Chondrocyte (in vitro differentiated cells): ENCODE results near the gene ENTPD5. TPM values are rescaled to one million over a fixed set of nuclear protein-coding genes. Genes with fewer than 3 reads are reported as not detected.
A peak's percentile ranks its signal among the peaks of the same experiment; 100 is the strongest.

Experiments used
- DNase-seq: peaks from one replicate; pipeline ENCODE4 v3.0.0; 2021; ENCODE audit warnings: mixed read lengths, low spot score
- H3K27ac Mint-ChIP-seq: one replicate; pipeline ENCODE4 v1.8.0; 2021; ENCODE audit warnings: mild to moderate bottlenecking, moderate library complexity, mixed read lengths; ENCODE audit not compliant: unreplicated experiment
- H3K27me3 Mint-ChIP-seq: 2 replicates; pipeline ENCODE4 v1.8.0; 2021; ENCODE audit warnings: low read depth, mixed read lengths
- H3K36me3 Mint-ChIP-seq: 2 replicates; pipeline ENCODE4 v1.8.0; 2021; ENCODE audit warnings: low read depth, mixed read lengths
- H3K4me1 Mint-ChIP-seq: 2 replicates; pipeline ENCODE4 v1.8.0; 2021; ENCODE audit warnings: low read depth, mild to moderate bottlenecking, mixed read lengths
- H3K4me3 Mint-ChIP-seq: one replicate; pipeline ENCODE4 v1.8.0; 2021; ENCODE audit warnings: mild to moderate bottlenecking, moderate library complexity, mixed read lengths; ENCODE audit not compliant: unreplicated experiment
- H3K9me3 Mint-ChIP-seq: 2 replicates; pipeline ENCODE4 v1.8.0; 2021; ENCODE audit warnings: low read depth, mixed read lengths
- total RNA-seq: library from RNA; stranded (reverse); gene quantifications from 3 replicates; pipeline ENCODE4 v1.2.1, GENCODE V29; 2021
- TF ChIP-seq, protein P1 (sequence below): fragments of 200-600 bp; sonication (generic); IDR thresholded peaks from 2 replicates; pipeline ENCODE4 v1.5.0; 2021; ENCODE audit warnings: antibody characterized with exemption, mild to moderate bottlenecking, moderate library complexity

The ENTPD5 gene
- total RNA-seq, 1 donor from 2014 or later: 19.3 TPM

DNA sequence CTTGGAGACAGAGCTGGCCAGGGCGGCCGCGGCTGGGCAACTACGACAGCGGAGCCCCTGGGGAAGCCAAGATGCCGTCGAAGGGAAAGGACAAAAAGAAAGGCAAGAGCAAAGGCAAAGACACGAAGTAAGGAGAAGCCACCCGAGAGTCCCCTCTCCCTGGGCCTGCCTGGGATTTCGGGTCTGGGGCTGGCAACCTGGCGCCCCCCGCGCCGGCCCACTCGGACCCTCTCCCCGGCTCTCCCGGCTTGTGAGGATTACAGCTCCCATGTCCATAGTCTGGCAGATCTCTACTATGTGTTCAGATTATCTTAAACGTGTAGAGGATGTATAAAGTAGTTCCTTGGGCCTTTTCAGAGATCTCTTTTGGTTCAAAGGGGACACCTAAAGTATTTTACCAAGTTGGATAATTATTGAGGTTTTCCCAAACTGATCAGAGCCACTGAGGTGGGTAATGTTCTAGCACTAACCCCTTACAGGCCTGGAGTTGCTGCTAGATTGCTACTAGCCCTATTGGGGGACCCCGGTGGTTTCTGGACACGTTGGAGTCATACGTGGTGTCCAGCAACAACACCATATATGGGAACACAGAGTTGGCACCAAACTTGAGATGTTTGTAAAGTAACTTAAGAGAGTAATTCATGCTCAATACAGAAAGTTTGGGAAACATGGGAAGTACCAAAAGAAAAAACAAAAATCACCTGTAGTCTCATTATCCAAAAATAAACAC is 485 bp upstream of the ENTPD5 start:
- Mint-ChIP-seq H3K27me3 (no peaks in the 10 kb centered on the region), H3K27ac (peak overlapping the region; percentile 99), H3K4me3 (peak overlapping the region; percentile 84), H3K36me3 (no peaks in the 10 kb centered on the region), H3K9me3 (no peaks in the 10 kb centered on the region), H3K4me1 (peaks cover 17% of the 10 kb centered on the region)
- no peak for DNase-seq
- TF ChIP-seq, protein P1, sequence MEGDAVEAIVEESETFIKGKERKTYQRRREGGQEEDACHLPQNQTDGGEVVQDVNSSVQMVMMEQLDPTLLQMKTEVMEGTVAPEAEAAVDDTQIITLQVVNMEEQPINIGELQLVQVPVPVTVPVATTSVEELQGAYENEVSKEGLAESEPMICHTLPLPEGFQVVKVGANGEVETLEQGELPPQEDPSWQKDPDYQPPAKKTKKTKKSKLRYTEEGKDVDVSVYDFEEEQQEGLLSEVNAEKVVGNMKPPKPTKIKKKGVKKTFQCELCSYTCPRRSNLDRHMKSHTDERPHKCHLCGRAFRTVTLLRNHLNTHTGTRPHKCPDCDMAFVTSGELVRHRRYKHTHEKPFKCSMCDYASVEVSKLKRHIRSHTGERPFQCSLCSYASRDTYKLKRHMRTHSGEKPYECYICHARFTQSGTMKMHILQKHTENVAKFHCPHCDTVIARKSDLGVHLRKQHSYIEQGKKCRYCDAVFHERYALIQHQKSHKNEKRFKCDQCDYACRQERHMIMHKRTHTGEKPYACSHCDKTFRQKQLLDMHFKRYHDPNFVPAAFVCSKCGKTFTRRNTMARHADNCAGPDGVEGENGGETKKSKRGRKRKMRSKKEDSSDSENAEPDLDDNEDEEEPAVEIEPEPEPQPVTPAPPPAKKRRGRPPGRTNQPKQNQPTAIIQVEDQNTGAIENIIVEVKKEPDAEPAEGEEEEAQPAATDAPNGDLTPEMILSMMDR: no peak

DNA sequence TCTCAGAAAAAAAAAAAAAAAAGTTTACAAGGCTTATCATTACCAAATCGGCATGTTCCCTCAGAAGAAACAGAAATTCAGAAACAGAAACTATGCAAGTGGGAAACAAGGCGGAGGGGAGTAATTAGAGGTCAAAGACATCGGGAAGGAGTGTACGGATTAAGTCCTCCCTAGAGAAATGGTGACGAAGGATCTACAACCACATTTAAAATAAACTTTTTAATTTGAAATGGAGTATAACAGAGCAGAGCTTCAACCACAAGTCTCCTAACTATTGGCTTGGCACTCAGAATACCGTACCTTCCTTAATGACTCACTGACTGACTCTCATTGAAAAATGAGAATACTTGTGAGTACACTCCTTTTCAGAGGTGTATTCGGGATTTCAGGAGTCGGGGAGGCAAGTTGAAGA is 908 bp downstream of the ENTPD5 start:
- peaks cover 17% of the 10 kb centered on the region for H3K4me1 Mint-ChIP-seq
- H3K27me3 Mint-ChIP-seq: no peaks in the 10 kb centered on the region
- no peaks in the 10 kb centered on the region for H3K9me3 Mint-ChIP-seq
- no peak for DNase-seq
- H3K27ac Mint-ChIP-seq: peak overlapping the region; percentile 97
- H3K4me3 Mint-ChIP-seq: peak overlapping the region; percentile 84
- TF ChIP-seq, protein P1: no peak
- peaks cover 7% of the 10 kb centered on the region for H3K36me3 Mint-ChIP-seq

DNA sequence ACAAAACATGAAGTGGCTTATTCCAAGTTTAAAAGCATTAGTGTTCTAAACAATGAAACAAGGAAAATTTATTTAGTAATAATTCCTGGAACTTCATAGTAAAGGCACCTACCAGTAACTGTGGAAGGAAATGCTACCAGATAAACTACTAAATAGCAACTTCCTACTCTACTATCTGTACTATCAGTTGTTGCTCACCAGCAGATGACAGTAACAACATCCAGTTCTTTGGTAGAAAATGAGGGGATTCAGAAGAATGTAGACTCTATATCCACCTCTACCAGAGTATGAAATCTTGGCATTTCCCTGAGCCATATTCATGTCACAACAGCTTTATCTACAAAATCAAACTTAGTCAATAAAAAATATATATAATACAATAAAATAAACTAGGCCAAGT is 3.1 kb downstream of the ENTPD5 start:
- H3K36me3 Mint-ChIP-seq: peaks cover 12% of the 10 kb centered on the region
- H3K27ac Mint-ChIP-seq: no peak overlapping the region
- TF ChIP-seq, protein P1: no peak
- H3K27me3 Mint-ChIP-seq: no peaks in the 10 kb centered on the region
- no peak for DNase-seq
- peaks cover 17% of the 10 kb centered on the region for H3K4me1 Mint-ChIP-seq
- H3K9me3 Mint-ChIP-seq: no peaks in the 10 kb centered on the region
- no peak overlapping the region for H3K4me3 Mint-ChIP-seq

DNA sequence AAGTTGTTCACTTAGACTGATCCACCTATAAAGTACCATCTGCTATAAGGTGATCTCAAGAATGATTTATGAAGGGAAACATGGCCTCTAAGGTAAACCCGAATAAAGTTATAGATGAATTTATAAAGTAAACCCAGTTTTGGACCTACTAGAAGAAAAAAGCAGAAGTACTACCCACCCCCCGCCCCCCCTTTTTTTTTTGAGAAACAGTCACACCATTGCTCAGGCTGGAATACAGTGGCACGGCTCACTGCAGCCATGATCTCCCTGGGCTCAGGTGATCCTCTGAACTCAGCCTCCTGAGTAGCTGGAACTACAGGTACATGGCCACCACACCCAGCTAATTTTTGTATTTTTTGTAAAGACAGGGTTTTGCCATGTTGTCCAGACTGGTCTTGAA is 3.9 kb downstream of the ENTPD5 start:
- no peak for DNase-seq
- no peak overlapping the region for H3K4me3 Mint-ChIP-seq
- peaks cover 14% of the 10 kb centered on the region for H3K36me3 Mint-ChIP-seq
- TF ChIP-seq, protein P1: no peak
- no peaks in the 10 kb centered on the region for H3K27me3 Mint-ChIP-seq
- no peak overlapping the region for H3K27ac Mint-ChIP-seq
- H3K4me1 Mint-ChIP-seq: peaks cover 15% of the 10 kb centered on the region
- no peaks in the 10 kb centered on the region for H3K9me3 Mint-ChIP-seq

DNA sequence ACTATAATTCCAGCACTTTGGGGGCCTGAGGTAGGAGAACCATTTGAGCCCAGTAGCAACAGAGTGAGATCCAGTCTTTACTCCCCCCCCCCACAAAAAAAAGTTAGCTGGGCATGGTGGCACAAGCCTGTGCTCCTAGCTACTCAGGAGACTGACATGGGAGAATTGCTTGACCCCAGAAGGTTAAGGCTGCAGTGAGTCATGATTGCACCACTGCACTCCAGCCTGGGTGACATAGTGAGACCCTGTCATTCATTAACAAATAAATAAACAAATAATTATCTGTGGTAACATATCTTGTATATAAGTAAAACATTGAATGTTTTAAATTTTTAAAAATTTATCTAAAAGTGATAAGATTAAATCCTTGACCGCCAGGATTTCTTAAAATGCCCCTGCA is 4.8 kb downstream of the ENTPD5 start:
- Mint-ChIP-seq H3K4me3 (no peak overlapping the region), H3K27ac (no peak overlapping the region), H3K27me3 (no peaks in the 10 kb centered on the region), H3K4me1 (peaks cover 8% of the 10 kb centered on the region), H3K36me3 (peaks cover 15% of the 10 kb centered on the region), H3K9me3 (no peaks in the 10 kb centered on the region)
- TF ChIP-seq, protein P1: no peak
- no peak for DNase-seq
